GOT3 (cell line): Measurements from ENCODE around the gene PCBP2.
A peak's percentile ranks its signal among the peaks of the same experiment; 100 is the strongest.

Experiments
- DNase-seq: peaks from one replicate; lab custom pipeline; 2025; ENCODE audit warnings: mixed read lengths; lab: John Stamatoyannopoulos, UW

Gene PCBP2

DNA sequence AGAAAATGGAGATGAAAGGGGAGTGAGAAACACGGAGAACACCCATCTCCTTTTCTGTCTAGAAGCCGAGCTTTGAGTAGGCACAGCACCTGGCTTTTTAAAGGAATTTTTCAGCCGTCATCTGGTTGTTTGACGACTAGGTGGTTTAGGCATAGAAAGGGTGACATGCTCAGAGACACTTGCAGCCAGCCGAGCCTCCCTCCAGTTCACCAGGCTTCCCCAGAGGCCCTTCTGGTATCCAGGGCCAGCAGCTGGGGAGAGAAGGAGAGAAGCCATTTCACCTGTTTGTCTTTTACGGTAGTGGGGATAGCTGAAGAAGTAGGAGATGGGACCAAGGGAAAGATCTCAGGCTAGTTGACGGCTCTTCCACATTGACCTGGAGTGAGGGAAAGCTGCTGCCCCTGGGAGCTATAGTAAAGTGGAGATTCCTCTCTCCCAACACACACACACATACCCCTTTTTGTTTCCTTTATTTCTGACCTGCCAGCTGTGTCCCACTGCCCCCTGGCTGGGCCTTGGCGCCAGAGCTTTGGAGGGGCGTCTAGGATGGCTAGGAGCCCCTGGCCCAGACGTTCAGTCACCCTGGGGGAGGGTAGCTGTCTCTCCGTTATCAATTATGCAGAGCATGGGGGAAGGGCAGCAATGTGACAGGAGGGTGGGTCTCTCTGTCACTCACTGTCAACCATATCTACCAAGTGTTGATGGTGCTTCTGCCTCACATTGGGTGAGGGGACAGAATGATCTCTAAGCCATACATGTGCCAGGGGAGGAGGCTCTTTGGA is 41.9 kb downstream of the PCBP2 start:
- DNase-seq = no peak

DNA sequence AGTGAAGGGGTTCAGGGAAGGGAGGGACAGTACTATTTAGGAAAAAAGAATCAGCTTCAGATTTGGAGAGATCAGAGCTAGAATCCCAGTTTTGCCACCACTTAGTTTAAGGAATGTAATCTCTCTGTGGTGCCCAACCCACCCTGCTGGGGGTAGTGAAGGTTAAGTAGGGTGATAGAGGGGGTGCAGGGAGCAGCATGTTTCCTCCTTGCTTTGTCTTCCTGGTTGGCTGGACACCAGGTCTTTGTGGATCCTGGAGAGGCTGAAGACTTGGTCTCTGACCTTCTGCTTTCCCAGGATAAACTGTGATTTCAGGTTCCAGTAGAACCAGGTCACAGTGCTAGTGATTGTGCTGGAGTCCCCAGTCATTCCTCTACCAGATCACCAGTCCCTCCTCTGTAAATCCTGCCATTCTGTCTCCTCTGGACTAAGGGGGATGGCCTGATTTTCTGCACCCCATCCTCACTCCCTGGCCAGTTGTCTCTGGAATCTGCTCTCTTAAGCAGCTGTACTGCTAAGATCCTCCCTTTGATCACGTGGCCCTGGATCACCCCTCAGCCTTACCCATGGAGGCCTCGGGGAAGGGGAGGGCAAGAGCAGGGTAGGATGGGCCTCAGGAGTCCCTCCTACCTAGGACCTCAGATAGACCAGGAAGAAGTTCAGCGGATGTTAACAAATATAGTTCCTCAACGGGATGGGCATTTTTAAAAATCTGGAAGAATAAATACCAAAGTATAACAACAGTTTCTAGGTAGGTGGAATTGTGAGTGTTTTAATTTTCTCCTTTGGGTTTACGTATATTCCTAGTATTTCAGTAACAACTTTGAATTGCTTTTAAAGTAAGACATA is 44.2 kb downstream of the PCBP2 start:
- no peak for DNase-seq

DNA sequence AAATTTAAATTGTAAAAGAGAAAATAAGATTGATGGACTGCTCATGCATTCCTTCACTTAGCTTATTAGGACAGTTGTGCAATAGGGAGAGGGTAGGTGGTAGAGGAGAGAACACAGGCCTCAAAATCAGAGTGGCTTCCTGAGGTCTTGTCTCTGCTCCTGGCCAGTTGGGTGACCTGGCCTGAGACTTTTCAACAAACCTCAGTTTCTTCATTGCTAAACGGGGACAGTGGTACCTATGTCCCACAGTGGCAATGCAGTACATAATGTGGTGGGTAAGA is 44.8 kb downstream of the PCBP2 start:
- DNase-seq = no peak

DNA sequence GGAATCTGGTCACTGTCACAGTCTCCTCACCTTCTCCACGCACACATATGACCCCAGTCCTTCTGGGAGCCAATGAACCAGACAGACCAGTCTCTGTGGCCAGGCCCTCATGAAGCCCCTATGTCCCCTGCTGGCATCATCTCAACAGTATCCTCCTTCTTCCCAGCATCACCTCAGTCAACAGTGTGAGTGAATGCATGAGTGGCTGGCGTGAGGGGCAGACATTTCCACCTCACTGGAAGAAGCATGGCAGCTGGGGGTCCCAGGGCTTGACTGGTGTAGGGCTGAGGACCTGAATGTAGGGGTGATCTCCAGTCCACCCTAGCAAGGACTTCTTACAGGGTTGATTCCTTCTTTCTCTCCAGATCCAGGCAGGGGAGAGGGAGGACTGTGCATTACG is 45.6 kb downstream of the PCBP2 start:
- DNase-seq = no peak

DNA sequence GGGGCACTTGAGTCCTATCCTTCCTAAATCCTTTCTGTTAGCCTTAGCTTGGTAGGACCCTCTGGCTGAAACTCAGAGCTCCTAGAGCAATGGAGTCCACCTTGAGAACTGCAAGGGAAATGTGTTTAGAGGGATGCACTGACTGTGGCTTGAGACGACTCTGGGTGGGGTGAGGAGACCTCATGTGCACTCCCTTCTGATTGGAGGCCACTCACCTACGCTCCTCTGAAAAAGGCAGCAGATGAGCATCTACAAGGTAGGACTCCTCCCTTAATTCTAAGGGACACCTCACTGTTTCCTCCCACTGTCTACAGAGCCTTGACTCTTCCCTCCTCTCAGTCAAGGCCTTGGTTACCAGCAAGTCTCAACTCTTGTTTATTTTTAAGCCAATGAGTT is 46.3 kb downstream of the PCBP2 start:
- DNase-seq = no peak

DNA sequence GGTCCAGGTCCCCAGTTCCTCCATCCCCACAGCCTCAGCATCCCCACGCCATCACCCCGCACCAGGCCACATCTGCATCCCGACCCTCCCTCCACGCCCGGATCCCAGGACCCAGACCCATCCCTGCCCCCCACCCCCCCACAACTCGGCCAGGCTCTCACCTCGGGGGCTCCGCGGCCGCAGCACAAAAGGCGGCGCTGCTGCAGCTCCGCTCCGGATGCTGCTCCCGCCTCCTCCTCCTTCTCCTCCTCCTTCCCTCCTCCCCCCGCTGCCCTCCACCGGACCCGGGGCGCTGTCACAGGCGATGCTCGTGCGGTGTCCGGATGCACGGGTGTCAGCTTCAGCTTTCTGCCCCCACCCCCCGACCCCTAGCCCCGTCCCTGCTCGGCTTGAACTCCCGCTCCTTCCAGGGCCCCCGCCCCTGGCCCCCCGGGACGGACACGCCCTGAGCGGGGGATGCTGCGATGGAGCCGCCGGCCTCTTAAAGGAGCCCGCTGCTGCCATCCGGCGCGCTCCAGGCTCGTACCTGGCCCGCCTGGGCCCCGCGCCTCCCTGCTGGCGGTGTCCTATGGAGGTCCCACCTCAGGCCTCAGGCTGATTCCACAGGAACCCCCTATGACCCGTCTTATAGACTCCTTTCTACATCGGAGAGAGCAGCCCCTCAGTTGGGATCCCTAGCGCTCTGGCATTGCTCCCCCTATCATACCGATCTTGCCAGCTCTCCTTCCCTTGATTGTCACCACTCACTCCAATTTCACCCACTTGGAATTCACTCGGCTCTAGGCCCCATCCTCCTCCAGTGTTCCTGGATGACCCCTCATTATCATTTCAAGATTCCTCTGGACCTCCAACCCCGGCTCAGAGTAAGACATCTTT is 47.6 kb downstream of the PCBP2 start, which contains the start of gene MAP3K12:
MAP3K12 (minus strand) TSS at position 193 of the 876 bp plus-strand sequence. CDS start 12,067 bp downstream, outside the sequence.
- DNase-seq = peak; percentile 55

DNA sequence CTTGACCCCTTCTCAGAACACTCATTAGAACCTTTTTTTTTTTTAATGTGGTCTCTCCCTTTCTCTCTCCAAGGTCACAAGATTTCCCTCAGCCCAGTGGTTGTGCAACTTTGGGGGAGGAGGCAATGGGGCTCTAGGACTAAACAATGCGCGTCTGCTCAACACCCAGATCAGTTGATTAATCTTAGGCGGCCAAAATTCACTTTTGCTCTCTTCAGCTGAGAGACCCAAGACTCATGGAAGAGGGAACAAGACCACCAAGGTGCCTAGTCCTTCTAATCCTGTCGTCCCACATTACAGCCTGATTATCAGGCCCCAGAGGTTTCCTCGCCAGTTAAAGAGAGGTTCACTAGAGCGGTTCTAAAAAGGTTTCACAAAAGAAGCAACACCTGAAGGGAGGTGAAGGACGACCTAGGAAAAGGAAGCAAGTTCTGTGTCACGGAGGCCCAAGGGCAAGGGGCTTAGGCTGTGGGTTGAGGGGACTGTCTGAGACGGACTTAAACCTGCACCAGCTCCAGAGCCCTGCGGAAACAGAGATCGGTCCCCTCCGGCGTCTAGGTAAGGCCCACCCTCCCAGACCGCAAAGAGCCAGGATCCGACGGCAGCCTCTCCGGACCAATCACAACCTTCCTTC is 48.4 kb downstream of the PCBP2 start:
- no peak for DNase-seq

DNA sequence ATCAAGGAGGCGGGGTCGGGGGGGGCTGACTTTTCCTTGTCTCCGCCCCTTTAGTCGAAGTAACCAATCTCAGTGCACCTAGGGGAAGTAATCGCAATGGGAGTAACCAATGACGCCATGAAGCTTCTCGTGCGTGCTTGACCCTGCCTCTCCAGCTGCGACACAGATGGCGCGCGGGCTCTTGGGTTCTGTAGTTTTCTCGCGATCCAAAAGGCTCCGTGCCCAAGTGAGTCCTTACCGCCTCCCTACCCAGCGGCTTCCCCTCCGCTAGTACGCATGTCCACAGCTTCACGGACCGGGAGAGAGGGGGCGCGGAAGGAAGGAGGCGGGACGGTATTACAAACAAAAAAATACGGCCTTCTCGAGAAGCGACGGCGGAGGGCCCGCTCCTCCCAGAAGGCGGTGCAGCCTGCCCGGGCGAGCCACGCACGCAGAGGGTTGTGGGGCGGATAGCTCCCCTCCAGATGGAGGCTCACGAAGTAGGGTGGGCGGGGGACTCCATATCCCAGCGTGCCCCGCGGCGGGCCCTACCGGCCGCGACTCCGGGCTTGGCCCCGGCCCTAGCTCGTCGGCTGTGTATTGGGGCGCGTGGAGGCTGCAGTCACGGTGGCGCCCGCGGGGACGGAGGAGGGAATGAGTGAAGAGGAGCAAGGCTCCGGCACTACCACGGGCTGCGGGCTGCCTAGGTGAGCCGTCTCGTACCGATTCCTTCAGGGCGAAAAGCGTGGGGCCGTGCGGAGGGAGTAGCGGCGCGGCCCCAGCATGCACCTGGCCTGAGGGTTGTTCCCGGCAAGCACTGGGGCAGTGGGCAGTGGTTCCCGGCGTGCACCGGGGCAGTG is 49.1 kb downstream of the PCBP2 start, which contains the start of gene TARBP2:
TARBP2 (plus strand) TSS at position 508 of the 839 bp plus-strand sequence; CDS start at position 634, 126 bp downstream.
- DNase-seq = peak; percentile 92

DNA sequence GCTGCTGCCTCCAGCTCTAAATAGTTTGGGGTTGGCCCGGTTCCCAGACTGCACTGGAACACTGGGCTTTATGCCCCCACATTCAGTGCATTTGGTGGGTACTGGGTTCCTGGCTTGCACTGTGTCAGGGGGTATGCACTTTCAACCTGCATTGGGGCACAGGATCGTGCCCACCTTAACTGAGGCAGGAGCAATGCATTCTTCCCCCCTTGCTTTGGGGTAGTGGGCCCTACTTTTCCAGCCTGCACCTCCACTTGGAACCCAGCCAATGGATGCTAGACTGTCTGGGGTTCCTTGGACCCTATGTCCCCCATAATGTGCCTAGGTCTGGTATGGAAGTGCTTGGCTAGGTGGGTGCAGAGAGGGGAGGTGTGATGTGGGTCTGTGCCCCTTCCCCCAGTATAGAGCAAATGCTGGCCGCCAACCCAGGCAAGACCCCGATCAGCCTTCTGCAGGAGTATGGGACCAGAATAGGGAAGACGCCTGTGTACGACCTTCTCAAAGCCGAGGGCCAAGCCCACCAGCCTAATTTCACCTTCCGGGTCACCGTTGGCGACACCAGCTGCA is 49.8 kb downstream of the PCBP2 start:
- no peak for DNase-seq

DNA sequence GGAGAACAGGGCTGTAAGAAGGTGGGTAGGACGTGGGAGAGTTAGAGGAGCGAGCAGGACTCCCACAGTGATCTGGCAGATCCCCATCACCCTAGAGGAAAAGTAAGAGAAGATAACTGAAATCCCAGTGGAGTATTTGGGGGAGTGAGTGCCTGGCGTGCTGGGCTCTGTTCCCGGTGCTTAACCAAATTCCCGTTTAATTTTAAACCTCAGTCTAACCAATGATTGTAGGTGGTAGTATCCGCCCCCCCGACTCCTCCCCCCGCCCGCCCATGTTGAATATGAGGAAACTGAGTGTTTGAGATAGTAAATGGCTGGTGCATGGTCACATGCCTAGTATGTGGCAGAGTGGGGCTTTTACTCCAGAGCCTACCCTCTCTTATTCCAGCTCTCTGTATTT is 50.4 kb downstream of the PCBP2 start:
- no peak for DNase-seq

DNA sequence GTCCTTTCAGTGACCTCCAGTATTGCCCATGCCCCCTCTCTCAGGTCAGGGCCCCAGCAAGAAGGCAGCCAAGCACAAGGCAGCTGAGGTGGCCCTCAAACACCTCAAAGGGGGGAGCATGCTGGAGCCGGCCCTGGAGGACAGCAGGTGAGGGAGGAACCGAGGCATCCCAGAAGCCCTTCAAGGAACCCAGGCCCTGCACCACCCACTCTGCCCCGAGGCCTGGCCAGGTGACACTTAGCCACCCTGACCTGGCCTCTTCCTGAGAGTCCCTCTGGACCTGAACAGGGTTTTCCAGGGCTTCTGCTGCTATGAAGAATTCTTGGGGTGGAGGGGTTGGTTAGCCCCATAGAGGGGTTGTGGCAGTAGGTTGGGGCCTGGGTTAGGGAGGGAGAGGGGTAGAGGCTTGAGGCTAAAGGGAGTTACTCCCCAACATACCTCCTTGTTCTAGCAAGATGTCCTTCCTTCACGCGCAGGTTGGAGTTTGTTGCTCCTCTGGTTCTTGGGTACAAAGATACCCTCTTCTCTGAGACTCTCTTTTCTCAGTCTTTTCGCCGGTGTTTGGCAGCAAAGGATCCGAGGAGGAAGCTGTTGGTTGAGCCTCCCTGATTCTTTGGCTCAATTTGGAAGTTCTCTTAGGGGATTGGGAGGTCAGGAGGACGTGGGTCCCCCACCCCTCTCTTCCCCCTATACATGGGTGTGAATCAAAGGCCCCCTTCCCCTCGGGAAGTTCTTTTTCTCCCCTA is 51.3 kb downstream of the PCBP2 start:
- no peak for DNase-seq

DNA sequence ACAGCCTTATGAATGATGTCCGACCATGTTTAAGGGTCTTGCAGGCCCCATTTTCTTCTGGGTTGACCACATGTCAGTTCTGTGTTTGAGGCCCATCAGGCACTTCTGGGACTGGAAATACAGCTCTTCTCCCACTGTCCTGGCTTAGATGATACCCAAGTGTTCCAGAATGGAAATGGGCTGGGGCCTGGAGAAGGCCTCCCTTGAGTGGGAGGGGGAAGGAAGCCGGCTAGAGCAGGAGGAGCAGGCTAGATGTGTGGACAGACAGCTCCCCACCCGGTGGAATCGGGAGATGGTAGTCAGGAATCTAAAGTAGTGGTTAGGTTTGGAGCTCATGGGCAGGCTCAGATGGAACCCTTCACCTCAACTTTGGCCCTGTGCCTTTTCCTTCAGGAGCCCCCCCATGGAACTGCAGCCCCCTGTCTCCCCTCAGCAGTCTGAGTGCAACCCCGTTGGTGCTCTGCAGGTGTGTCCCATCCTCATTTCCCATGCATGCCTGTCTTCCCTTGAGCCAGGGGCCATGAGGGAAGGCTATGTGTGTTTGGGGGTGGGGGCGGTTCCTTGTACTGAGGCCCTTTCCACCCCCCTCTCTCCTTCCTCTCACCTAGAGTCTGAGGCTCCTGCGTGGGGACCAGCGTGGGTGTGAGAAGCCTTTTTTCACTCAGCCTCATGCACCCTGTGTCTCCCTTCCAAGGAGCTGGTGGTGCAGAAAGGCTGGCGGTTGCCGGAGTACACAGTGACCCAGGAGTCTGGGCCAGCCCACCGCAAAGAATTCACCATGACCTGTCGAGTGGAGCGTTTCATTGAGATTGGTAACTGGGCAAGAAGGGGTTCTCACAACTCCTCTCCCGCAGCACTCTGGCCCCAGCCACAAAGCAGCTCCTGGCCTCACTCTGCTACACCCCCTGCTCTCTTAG is 52.4 kb downstream of the PCBP2 start:
- DNase-seq = no peak

DNA sequence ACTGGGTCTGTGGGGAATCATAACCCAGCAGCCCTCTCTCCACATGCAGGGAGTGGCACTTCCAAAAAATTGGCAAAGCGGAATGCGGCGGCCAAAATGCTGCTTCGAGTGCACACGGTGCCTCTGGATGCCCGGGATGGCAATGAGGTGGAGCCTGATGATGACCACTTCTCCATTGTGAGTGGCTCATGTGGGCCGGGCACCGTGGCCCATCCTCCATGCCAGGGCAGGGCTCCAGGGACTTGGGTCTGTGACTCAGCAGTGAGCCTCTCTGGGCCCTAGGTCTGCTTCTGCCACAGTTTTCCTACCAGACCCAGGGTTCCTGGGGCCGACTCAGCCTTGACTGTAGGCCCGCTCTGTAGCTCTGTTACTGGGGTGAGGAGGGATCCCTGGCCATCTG is 53.2 kb downstream of the PCBP2 start:
- peak; percentile 67 for DNase-seq

DNA sequence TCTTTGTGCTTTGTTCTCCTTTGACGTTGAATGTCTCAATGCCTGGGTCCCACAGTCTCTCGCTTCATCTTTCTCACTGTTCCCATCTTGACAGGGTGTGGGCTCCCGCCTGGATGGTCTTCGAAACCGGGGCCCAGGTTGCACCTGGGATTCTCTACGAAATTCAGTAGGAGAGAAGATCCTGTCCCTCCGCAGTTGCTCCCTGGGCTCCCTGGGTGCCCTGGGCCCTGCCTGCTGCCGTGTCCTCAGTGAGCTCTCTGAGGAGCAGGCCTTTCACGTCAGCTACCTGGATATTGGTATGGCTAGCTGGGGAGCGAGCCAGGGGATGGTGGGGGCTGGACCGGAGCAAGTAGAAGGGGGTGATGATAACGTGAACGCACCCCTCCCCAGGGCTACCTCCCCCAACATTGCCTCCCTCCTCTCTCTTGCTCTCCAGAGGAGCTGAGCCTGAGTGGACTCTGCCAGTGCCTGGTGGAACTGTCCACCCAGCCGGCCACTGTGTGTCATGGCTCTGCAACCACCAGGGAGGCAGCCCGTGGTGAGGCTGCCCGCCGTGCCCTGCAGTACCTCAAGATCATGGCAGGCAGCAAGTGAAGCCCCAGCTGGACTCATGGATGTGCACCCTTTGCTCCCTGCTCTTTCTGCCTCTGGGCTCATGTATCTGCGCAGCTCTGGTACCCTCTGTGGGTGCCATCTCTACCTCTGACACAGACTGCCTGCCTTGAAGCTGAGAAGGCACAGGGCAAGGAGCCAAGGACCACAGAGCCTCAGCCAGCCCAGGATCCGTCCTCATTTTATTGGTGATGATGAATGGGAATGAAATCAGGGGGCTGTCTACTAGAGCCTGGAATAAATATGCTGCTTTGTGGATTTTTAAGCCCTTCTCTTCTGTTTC is 53.9 kb downstream of the PCBP2 start:
- DNase-seq = no peak

DNA sequence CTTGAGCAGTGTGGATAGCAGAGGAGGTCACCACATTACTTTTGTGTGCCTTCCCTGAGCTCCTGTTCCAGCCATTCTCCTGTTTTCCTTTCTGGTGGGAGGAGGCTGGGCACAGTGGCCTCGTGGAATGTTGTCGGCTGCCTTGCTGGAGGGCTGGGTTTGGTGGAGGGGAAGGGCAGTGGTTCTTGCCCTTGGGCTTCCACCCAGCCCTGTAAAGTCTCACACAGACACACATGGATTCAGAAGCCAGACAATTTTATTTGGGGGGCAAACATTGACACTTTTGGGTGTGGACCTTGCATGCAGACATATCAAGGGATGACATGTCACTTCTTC is 54.5 kb downstream of the PCBP2 start:
- DNase-seq = no peak

DNA sequence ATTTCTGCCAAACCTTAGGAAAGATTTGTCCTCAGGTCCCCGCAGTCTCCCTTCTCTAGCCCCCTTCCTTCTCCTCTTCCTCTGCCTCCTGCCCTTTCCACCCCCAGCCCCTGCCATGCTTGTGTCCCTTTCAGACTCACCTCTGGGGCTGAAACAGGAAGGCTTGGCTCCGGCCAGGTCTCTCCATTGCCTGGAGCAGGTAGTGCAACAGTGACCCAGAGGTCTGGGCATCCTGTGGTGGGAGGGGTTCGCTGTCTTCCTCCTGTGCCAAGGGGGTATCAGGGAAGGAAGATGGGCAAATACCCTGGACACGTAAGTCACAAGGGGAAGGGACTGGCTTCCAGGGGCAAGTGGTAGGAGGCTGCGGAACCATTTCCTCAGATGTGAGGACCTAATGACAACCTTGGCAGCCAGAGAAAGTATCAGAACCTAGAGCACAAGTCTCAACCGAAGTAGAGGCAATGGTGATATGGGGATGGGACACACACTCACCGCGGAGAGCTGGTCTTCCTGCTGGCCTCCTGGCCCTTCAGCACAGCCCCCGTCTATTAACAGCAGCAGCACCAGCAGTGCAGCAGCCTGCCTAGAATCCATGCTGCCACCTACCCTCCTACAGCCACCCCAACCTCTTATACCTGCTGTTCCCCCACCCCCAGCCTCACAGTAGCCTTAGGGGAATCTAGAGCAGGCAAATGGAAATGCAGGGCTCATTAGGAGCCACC is 55.1 kb downstream of the PCBP2 start, which contains the start of gene NPFF:
NPFF (minus strand) TSS at position 604 of the 722 bp plus-strand sequence; CDS start at position 594, 10 bp downstream.
- no peak for DNase-seq

DNA sequence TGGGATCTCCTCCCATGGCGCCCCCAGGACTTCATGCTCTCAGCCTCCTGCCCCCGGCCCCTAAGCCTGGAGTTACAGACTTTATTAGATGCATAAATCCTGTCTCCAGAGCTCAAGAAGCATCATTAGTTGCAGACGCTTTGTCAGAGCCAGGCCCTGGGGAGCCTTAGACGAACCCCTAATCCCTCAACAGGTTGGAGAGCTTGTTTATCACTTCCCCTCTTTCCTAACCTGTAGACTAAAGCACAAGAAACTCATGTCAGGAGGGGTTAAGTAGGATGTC is 55.6 kb downstream of the PCBP2 start:
- DNase-seq = no peak
